ENCODE data around the gene MIF.

GRCh38 chr22:23892130-23892529 lies 2.1 kb upstream of the MIF start:
- TF ChIP-seq CTCF (IDR thresholded peaks at IDR 0.05), result no peak
- no peak for TF ChIP-seq EP300 (IDR thresholded peaks at IDR 0.05)
